ENCODE measurements around the gene SEMA4D. TPM values are rescaled to one million over a fixed set of nuclear protein-coding genes. Genes with fewer than 3 reads are reported as not detected.

The SEMA4D gene
- total RNA-seq, 1 experiment from 2014 or later = 23.3 TPM

DNA sequence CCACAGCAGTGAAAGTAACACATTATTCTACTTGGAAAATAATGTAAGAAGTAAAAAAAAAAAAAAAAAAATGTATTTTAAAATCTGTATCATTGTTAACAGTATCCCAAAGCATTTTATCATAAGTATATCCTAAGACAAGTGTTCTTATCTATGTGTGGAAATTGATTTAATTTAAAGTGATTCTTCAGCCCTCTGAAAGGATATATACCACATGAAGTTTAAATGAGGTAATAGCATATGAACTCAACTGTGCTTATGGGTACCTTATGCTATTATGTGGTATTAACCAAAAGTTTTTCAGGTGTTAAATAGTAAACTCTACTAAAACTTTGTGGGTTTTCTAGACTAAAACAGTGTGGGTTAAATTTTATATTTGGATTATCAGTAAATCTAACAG lies 182.4 kb downstream of the SEMA4D start:
- BruUV-seq (replicated peaks) = no TSS peak
- Mint-ChIP-seq H3K4me3 (ENCODE audit: low read depth, unreplicated experiment) (no peak overlapping the region), H3K4me1 (ENCODE audit: low read depth, unreplicated experiment) (peaks cover 9% of the 10 kb centered on the region), H3K27me3 (ENCODE audit: unreplicated experiment) (no peaks in the 10 kb centered on the region), H3K36me3 (ENCODE audit: insufficient read depth, unreplicated experiment) (peaks cover 81% of the 10 kb centered on the region), H3K27ac (ENCODE audit: unreplicated experiment) (no peak overlapping the region), H3K9me3 (ENCODE audit: low read depth, unreplicated experiment) (no peaks in the 10 kb centered on the region)
- TF ChIP-seq, protein P1, sequence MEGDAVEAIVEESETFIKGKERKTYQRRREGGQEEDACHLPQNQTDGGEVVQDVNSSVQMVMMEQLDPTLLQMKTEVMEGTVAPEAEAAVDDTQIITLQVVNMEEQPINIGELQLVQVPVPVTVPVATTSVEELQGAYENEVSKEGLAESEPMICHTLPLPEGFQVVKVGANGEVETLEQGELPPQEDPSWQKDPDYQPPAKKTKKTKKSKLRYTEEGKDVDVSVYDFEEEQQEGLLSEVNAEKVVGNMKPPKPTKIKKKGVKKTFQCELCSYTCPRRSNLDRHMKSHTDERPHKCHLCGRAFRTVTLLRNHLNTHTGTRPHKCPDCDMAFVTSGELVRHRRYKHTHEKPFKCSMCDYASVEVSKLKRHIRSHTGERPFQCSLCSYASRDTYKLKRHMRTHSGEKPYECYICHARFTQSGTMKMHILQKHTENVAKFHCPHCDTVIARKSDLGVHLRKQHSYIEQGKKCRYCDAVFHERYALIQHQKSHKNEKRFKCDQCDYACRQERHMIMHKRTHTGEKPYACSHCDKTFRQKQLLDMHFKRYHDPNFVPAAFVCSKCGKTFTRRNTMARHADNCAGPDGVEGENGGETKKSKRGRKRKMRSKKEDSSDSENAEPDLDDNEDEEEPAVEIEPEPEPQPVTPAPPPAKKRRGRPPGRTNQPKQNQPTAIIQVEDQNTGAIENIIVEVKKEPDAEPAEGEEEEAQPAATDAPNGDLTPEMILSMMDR (IDR thresholded peaks at IDR 0.05; ENCODE audit: unreplicated experiment) = no peak
- intact Hi-C loops (cut with micrococcal nuclease; ENCODE audit: unreplicated experiment) = no loop called here
- DNase-seq = no peak
- CTCF ChIA-PET = interaction anchor here (0.8 kb wide), 1 partner anchor 18 kb away, joined by 11 read pairs; no protein-coding TSS in a partner anchor

DNA sequence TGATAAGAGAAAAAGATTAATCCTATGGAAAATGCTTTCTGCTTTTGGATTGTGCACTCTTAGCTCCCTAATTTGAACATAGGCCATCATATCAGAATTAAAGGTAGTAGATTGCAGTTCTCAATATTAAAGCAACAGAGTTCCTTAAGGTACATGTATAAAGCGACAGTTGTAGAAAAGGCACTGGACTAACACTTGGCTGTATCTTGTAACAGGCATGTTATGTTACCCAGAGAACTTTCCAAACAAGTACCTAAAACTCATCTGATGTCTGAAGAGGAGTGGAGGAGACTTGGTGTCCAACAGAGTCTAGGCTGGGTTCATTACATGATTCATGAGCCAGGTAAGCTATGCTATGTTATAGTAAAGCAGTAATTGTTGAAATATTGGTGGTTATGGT lies 183.0 kb downstream of the SEMA4D start:
- H3K4me1 Mint-ChIP-seq (ENCODE audit: low read depth, unreplicated experiment) = peaks cover 9% of the 10 kb centered on the region
- peaks cover 86% of the 10 kb centered on the region for H3K36me3 Mint-ChIP-seq (ENCODE audit: insufficient read depth, unreplicated experiment)
- peak overlapping the region; percentile 36 for H3K27ac Mint-ChIP-seq (ENCODE audit: unreplicated experiment)
- no peak for DNase-seq
- intact Hi-C loops (cut with micrococcal nuclease; ENCODE audit: unreplicated experiment) = no loop called here
- H3K9me3 Mint-ChIP-seq (ENCODE audit: low read depth, unreplicated experiment) = no peaks in the 10 kb centered on the region
- TF ChIP-seq, protein P1 (IDR thresholded peaks at IDR 0.05; ENCODE audit: unreplicated experiment) = no peak
- no TSS peak for BruUV-seq (replicated peaks)
- H3K4me3 Mint-ChIP-seq (ENCODE audit: low read depth, unreplicated experiment) = peak overlapping the region; percentile 81
- H3K27me3 Mint-ChIP-seq (ENCODE audit: unreplicated experiment) = no peaks in the 10 kb centered on the region
- CTCF ChIA-PET = interaction anchor here (0.8 kb wide), 1 partner anchor 17 kb away, joined by 11 read pairs; no protein-coding TSS in a partner anchor

DNA sequence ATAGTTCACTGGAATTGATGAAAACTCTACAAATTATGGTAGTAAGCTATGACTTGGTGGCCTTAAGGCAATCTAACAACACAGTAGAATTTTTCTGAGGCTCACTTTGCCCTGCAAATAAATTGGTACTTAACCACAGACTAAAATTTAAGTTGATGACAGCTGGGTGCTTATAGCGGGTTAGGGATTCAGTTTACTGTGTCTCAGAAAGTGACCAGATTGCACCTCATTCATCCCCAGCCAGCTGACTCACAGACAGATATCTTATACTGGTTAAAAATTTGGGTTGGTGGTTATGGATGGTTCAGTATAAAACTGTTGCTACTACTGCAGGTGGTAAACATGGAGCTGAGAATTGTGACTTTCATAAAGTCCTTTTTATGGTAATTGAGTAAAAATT lies 184.1 kb downstream of the SEMA4D start:
- CTCF ChIA-PET = no interaction called here
- H3K36me3 Mint-ChIP-seq (ENCODE audit: insufficient read depth, unreplicated experiment) = peaks cover 82% of the 10 kb centered on the region
- no peak for DNase-seq
- peaks cover 9% of the 10 kb centered on the region for H3K4me1 Mint-ChIP-seq (ENCODE audit: low read depth, unreplicated experiment)
- no peaks in the 10 kb centered on the region for H3K27me3 Mint-ChIP-seq (ENCODE audit: unreplicated experiment)
- H3K9me3 Mint-ChIP-seq (ENCODE audit: low read depth, unreplicated experiment) = no peaks in the 10 kb centered on the region
- peak overlapping the region; percentile 81 for H3K4me3 Mint-ChIP-seq (ENCODE audit: low read depth, unreplicated experiment)
- peak overlapping the region; percentile 100 for H3K27ac Mint-ChIP-seq (ENCODE audit: unreplicated experiment)
- intact Hi-C loops (cut with micrococcal nuclease; ENCODE audit: unreplicated experiment) = loop anchor here (2.0 kb wide), 1 partner anchor 133 kb away; no protein-coding TSS in a partner anchor
- TF ChIP-seq, protein P1 (IDR thresholded peaks at IDR 0.05; ENCODE audit: unreplicated experiment) = no peak
- BruUV-seq (replicated peaks) = no TSS peak

DNA sequence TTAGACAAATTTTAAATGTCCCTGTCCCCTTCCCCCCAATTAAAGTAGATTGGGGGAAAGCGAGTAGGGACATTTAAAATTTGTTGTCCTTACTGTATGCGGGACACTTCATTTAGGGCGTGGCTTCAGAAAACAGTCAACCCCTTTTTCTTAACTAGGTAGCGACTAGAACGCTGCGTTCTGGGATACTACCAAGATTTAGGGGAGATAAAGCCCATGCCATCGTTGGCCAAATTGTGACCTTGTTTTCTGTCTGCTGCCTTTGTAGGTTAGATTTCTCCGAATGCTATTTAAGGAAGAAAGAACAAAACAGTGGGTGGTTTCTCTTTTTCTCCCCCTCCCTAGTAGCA lies 185.7 kb downstream of the SEMA4D start:
- Mint-ChIP-seq H3K9me3 (ENCODE audit: low read depth, unreplicated experiment) (no peaks in the 10 kb centered on the region), H3K27ac (ENCODE audit: unreplicated experiment) (peak overlapping the region; percentile 100), H3K36me3 (ENCODE audit: insufficient read depth, unreplicated experiment) (peaks cover 66% of the 10 kb centered on the region), H3K4me3 (ENCODE audit: low read depth, unreplicated experiment) (peak overlapping the region; percentile 81), H3K4me1 (ENCODE audit: low read depth, unreplicated experiment) (peaks cover under 1% of the 10 kb centered on the region), H3K27me3 (ENCODE audit: unreplicated experiment) (no peaks in the 10 kb centered on the region)
- TF ChIP-seq, protein P1 (IDR thresholded peaks at IDR 0.05; ENCODE audit: unreplicated experiment) = no peak
- CTCF ChIA-PET = no interaction called here
- BruUV-seq (replicated peaks) = no TSS peak
- no peak for DNase-seq
- intact Hi-C loops (cut with micrococcal nuclease; ENCODE audit: unreplicated experiment) = loop anchor here (2.0 kb wide), 1 partner anchor 131 kb away; no protein-coding TSS in a partner anchor

Data from Calu3 (cell line).